Endothelial cell of umbilical vein (primary cell): ENCODE data around the gene TSC22D3. TPM values are rescaled to one million over a fixed set of nuclear protein-coding genes. Genes with fewer than 3 reads are reported as not detected.

Source experiments
- BruUV-seq: library from RNA; stranded (reverse); fragments of 400-500 nt; replicated peaks from 2 replicates; lab custom pipeline; 2021; lab: Mats Ljungman, UMichigan
- CTCF ChIA-PET: fragments of 300-600, 350-600 bp; sonication (Branson Sonifier 250); formaldehyde crosslinking; loops from one replicate; lab custom pipeline; 2021; ENCODE audit warnings: antibody characterized with exemption, inconsistent platforms; lab: Charles Lee
- POLR2A ChIA-PET: fragments of 300-600, 350-600 bp; sonication (Branson Sonifier 250); formaldehyde crosslinking; loops from one replicate; lab custom pipeline; 2021; ENCODE audit warnings: antibody characterized with exemption, inconsistent platforms; lab: Charles Lee
- DNase-seq: peaks from one replicate; pipeline ENCODE4 v3.0.0-alpha.2; 2011; ENCODE audit warnings: low read depth, low spot score
- FAIRE-seq: peaks from 2 replicates; lab custom pipeline; 2011; peaks lifted over from hg19 to GRCh38; lab: Jason Lieb, UNC
- H2AFZ ChIP-seq: 2 replicates; pipeline ENCODE4 v1.6.0; 2012; ENCODE audit warnings: low read depth, low read length, control low read depth, inconsistent platforms
- H3K27ac ChIP-seq: 2 replicates; pipeline ENCODE4 v1.5.1; 2011; ENCODE audit warnings: low read depth, mild to moderate bottlenecking, control low read depth, low read length, moderate library complexity; ENCODE audit not compliant: insufficient read depth
- H3K27me3 ChIP-seq, 2 experiments: 2 replicates each; pipeline versions ENCODE4 v1.6.0 to v1.6.1; 2011; ENCODE audit warnings: low read length in 2 of 2, mixed read lengths in 1 of 2; ENCODE audit not compliant: control insufficient read depth in 2 of 2, insufficient read depth in 2 of 2
- H3K36me3 ChIP-seq, 2 experiments: 2 replicates in 1 of 2; 3 replicates in 1 of 2; pipeline ENCODE4 v1.5.1; 2011; ENCODE audit warnings: low read length in 2 of 2, mild to moderate bottlenecking in 1 of 2, moderate library complexity in 1 of 2; ENCODE audit not compliant: control insufficient read depth in 2 of 2, insufficient read depth in 2 of 2; ENCODE audit errors: extremely low read depth in 1 of 2
- H3K4me1 ChIP-seq: 3 replicates; pipeline ENCODE4 v1.5.1; 2011; ENCODE audit warnings: mild to moderate bottlenecking, low read length; ENCODE audit not compliant: control insufficient read depth, insufficient read depth; ENCODE audit errors: extremely low read depth
- H3K4me2 ChIP-seq: 2 replicates; pipeline ENCODE4 v1.6.1; 2011; ENCODE audit warnings: low read length, control low read depth, mixed read lengths; ENCODE audit not compliant: insufficient read depth
- H3K4me3 ChIP-seq, 3 experiments: fragments of 200-600 bp in 1 of 3; sonication (generic), shearing (Covaris generic) in 1 of 3; replicated peaks in 1 of 3; 2 replicates each; pipeline ENCODE4 v1.5.1; 2011 to 2016; ENCODE audit warnings: control low read depth in 3 of 3, low read length in 3 of 3, mild to moderate bottlenecking in 2 of 3, inconsistent platforms in 1 of 3, low read depth in 1 of 3, moderate library complexity in 1 of 3; ENCODE audit not compliant: insufficient read depth in 1 of 3
- H3K79me2 ChIP-seq: 2 replicates; pipeline ENCODE4 v1.6.0; 2012; ENCODE audit warnings: low read length, inconsistent platforms; ENCODE audit not compliant: control insufficient read depth, insufficient read depth
- H3K9ac ChIP-seq: replicated peaks from 2 replicates; pipeline ENCODE3; 2011; ENCODE audit warnings: low read length, control low read depth; ENCODE audit not compliant: insufficient read depth; ENCODE audit errors: extremely low read depth
- H3K9me1 ChIP-seq: replicated peaks from 3 replicates; pipeline ENCODE4 v1.6.0; 2011; ENCODE audit warnings: mild to moderate bottlenecking, low read length; ENCODE audit not compliant: control insufficient read depth, insufficient read depth; ENCODE audit errors: extremely low read depth
- H3K9me3 ChIP-seq: replicated peaks from 2 replicates; pipeline ENCODE4 v1.5.1; 2012; ENCODE audit warnings: low read length, inconsistent platforms; ENCODE audit not compliant: control insufficient read depth, insufficient read depth
- H4K20me1 ChIP-seq: replicated peaks from 2 replicates; pipeline ENCODE3; 2011; ENCODE audit warnings: mild to moderate bottlenecking, low read length; ENCODE audit not compliant: control insufficient read depth, insufficient read depth; ENCODE audit errors: extremely low read depth
- EZH2 ChIP-seq: IDR thresholded peaks from 2 replicates; pipeline ENCODE4 v1.6.1; 2012; ENCODE audit warnings: borderline replicate concordance, low read depth, mild to moderate bottlenecking, moderate library complexity, low read length, inconsistent platforms; ENCODE audit not compliant: severe bottlenecking
- FOS ChIP-seq: IDR thresholded peaks from 2 replicates; pipeline ENCODE4 v1.6.1; 2011; ENCODE audit warnings: mild to moderate bottlenecking, low read length, moderate library complexity, borderline replicate concordance; ENCODE audit not compliant: insufficient read depth
- GATA2 ChIP-seq: IDR thresholded peaks from 2 replicates; pipeline ENCODE4 v1.7.0; 2011; ENCODE audit warnings: low read depth, mild to moderate bottlenecking, moderate library complexity, mixed read lengths, low read length; ENCODE audit not compliant: insufficient read length, insufficient read depth
- JUN ChIP-seq: IDR thresholded peaks from 2 replicates; pipeline ENCODE4 v1.6.1; 2011; ENCODE audit warnings: borderline replicate concordance, low read depth; ENCODE audit not compliant: insufficient read length, insufficient read depth
- MAX ChIP-seq: IDR thresholded peaks from 2 replicates; pipeline ENCODE4 v1.6.1; 2011; ENCODE audit not compliant: insufficient read depth, insufficient read length
- MYC ChIP-seq: IDR thresholded peaks from one replicate; pipeline ENCODE4 v1.6.1; 2011; ENCODE audit warnings: mild to moderate bottlenecking, low read depth, low read length
- POLR2A ChIP-seq: IDR thresholded peaks from 2 replicates; pipeline ENCODE4 v1.6.1; 2012; ENCODE audit warnings: low read depth, mild to moderate bottlenecking, control low read depth, low read length
- POLR2AphosphoS5 ChIP-seq: IDR thresholded peaks from 2 replicates; pipeline ENCODE4 v1.6.1; 2012; ENCODE audit warnings: low read depth, mild to moderate bottlenecking, control low read depth, low read length, moderate library complexity; ENCODE audit not compliant: insufficient read depth
- dilution Hi-C: fragments of 300-500 bp; cut with MboI; formaldehyde crosslinking; loops from one replicate; pipeline ENCODE4 v1.15.0; 2019; ENCODE audit warnings: low sequenced_read_pairs; ENCODE audit not compliant: extremely low pct_ligation_motif_present
- intact Hi-C: fragments of 100-400 bp; cut with micrococcal nuclease; formaldehyde crosslinking; loops from one replicate; pipeline ENCODE4 v1.10.0; 2022
- polyA plus RNA-seq, 4 experiments: library from polyadenylated mRNA; depleted of rRNA in 3 of 4; stranded (reverse) in 3 of 4; unstranded in 1 of 4; fragments of >200 nt; gene quantifications; 2 replicates each; pipeline versions ENCODE4 v1.2.1 to v1.2.3, GENCODE V29; 2011 to 2012; ENCODE audit warnings: missing spikeins in 1 of 4
- total RNA-seq: library from RNA; stranded (reverse); gene quantifications from 2 replicates; pipeline ENCODE4 v1.2.3, GENCODE V29; 2021
- TF ChIP-seq, protein P1 (sequence below), 2 donors: IDR thresholded peaks; 1 replicate in 1 of 2; 2 replicates in 1 of 2; pipeline ENCODE4 v1.5.1; 2011; ENCODE audit warnings: low read length in 2 of 2, mild to moderate bottlenecking in 2 of 2, moderate library complexity in 2 of 2, control low read depth in 1 of 2, inconsistent platforms in 1 of 2, low read depth in 1 of 2; ENCODE audit not compliant: insufficient read depth in 1 of 2; ENCODE audit errors: extremely low read depth in 1 of 2

TSC22D3 gene
- total and polyA plus RNA-seq, 2 donors (not counting 3 experiments of a cell fraction or from before 2014, with no cell fraction given): 21.1 to 37.4 TPM

DNA sequence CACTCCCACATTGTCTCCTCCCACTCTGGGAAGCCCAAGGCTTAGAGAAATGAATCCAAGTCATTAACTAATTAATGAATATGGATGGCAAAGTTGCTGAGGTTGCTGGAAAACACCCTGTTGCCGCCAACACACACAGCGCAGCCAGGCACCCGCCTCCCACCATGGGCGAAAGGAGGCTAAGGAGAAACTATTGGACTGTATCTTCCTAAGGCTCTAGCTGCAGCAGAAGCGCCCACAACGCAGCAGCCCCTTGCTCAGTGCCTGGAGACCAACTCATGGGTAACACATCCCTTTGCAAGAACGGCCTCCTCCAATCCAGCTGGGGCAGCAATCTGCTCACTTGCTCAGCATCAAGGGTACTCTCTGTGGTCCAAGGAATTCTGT, 34.2 kb downstream of the TSC22D3 start:
- ChIA-PET CTCF (interaction anchor here (0.8 to 1.8 kb wide), 7 partner anchors 9 to 152 kb away, joined by 3 to 7 read pairs (median 4); partner anchors contain the start of genes NCBP2L and TSC22D3), POLR2A (interaction anchor here (0.7 to 1.2 kb wide), 3 partner anchors 10 to 135 kb away, joined by 3 to 8 read pairs (median 5); partner anchors contain the start of gene NCBP2L)
- no peak for TF ChIP-seq MAX
- TF ChIP-seq POLR2A: no peak
- TF ChIP-seq JUN: no peak
- no peak for TF ChIP-seq POLR2AphosphoS5
- TF ChIP-seq MYC: no peak
- TF ChIP-seq EZH2: no peak
- no peak for TF ChIP-seq FOS
- TF ChIP-seq, protein P1, sequence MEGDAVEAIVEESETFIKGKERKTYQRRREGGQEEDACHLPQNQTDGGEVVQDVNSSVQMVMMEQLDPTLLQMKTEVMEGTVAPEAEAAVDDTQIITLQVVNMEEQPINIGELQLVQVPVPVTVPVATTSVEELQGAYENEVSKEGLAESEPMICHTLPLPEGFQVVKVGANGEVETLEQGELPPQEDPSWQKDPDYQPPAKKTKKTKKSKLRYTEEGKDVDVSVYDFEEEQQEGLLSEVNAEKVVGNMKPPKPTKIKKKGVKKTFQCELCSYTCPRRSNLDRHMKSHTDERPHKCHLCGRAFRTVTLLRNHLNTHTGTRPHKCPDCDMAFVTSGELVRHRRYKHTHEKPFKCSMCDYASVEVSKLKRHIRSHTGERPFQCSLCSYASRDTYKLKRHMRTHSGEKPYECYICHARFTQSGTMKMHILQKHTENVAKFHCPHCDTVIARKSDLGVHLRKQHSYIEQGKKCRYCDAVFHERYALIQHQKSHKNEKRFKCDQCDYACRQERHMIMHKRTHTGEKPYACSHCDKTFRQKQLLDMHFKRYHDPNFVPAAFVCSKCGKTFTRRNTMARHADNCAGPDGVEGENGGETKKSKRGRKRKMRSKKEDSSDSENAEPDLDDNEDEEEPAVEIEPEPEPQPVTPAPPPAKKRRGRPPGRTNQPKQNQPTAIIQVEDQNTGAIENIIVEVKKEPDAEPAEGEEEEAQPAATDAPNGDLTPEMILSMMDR (IDR thresholded peaks at IDR 0.05; ENCODE audit: extremely low read depth in 1 of 2, insufficient read depth in 1 of 2, low read depth in 1 of 2, low read length in 2 of 2): no peak
- no peak for TF ChIP-seq GATA2
- H3K9ac ChIP-seq: no peak overlapping the region
- H3K79me2 ChIP-seq: no peaks in the 10 kb centered on the region
- H4K20me1 ChIP-seq: no peaks in the 10 kb centered on the region
- no peak overlapping the region for H3K4me2 ChIP-seq
- no peaks in the 10 kb centered on the region for H3K9me1 ChIP-seq
- H3K9me3 ChIP-seq: no peaks in the 10 kb centered on the region
- no peak overlapping the region for H2AFZ ChIP-seq
- H3K4me1 ChIP-seq: peaks cover 14% of the 10 kb centered on the region
- BruUV-seq: no TSS peak
- H3K27me3 ChIP-seq: no peaks in the 10 kb centered on the region
- H3K27ac ChIP-seq: peak overlapping the region; percentile 2
- DNase-seq (no peak), FAIRE-seq (no peak)
- no peak overlapping the region for H3K4me3 ChIP-seq
- intact Hi-C loops (loop anchor here (1.0 kb wide), 2 partner anchors 9 to 23 kb away; no protein-coding TSS in a partner anchor), dilution Hi-C loops (no loop called here)
- H3K36me3 ChIP-seq: no peaks in the 10 kb centered on the region
